ENCODE measurements around the gene SUV39H1. TPM values are rescaled to one million over a fixed set of nuclear protein-coding genes. Genes with fewer than 3 reads are reported as not detected.

Gene SUV39H1
- total and polyA plus RNA-seq, 2 of the 13 experiments (the other 11 are each of a cell fraction or from before 2014, with no cell fraction given) = 5.2 to 10.1 TPM

GRCh38 chrX:48741834-48742233 is 45.3 kb downstream of the SUV39H1 start:
- H3K9ac ChIP-seq (ENCODE audit: insufficient read depth, low read depth, low read length) = no peak overlapping the region
- no peak for TF ChIP-seq NBN (conservative IDR thresholded peaks at IDR 0.05)
- TF ChIP-seq ZNF766 (CRISPR knock-in tag; IDR thresholded peaks at IDR 0.05; ENCODE audit: borderline replicate concordance) = no peak
- no peak for TF ChIP-seq HDAC6 (IDR thresholded peaks at IDR 0.05; ENCODE audit: low read depth, low read length)
- TF ChIP-seq ZNF615 (CRISPR knock-in tag; IDR thresholded peaks at IDR 0.05; ENCODE audit: borderline replicate concordance) = no peak
- no peak for TF ChIP-seq RFX5 (IDR thresholded peaks at IDR 0.05; ENCODE audit: low read depth, low read length)
- TF ChIP-seq ZNF839 (CRISPR knock-in tag; IDR thresholded peaks at IDR 0.05; ENCODE audit: borderline replicate concordance) = no peak
- no peak for TF ChIP-seq ZNF343 (CRISPR knock-in tag; IDR thresholded peaks at IDR 0.05)
- no peak for TF ChIP-seq ZBTB10 (CRISPR knock-in tag; IDR thresholded peaks at IDR 0.05; ENCODE audit: borderline replicate concordance)
- TF ChIP-seq MYPOP (CRISPR knock-in tag; IDR thresholded peaks at IDR 0.05) = no peak
- no peak for TF ChIP-seq HDAC1 (CRISPR knock-in tag; IDR thresholded peaks at IDR 0.05)
- BruUV-seq (replicated peaks) = no TSS peak
- DNase-seq (ENCODE audit: low spot score) (no peak), FAIRE-seq (no peak), ATAC-seq (no peak)
- H3K4me1 ChIP-seq (ENCODE audit: insufficient read depth, low read length) = peaks cover 22% of the 10 kb centered on the region
- 97% methylated on average over 8 of the region's 8 CpGs for WGBS (ENCODE audit: low lambda C conversion rate)
- ChIA-PET CTCF (ENCODE audit: low intra/inter-chr PET ratio, low total read pairs) (no interaction called here), POLR2A (no interaction called here)
- H3K79me2 ChIP-seq (ENCODE audit: insufficient read depth, low read length) = no peaks in the 10 kb centered on the region
- H2AFZ ChIP-seq (ENCODE audit: low read length) = no peak overlapping the region
- H3K27ac ChIP-seq (ENCODE audit: extremely low read length, insufficient read depth, low read length) = no peak overlapping the region
- in situ Hi-C loops (cut with HindIII; ENCODE audit: extremely low pct_ligation_motif_present, low pct_unique_long_range_greater_than_20kb) (no loop called here), intact Hi-C loops (cut with micrococcal nuclease; ENCODE audit: unreplicated experiment) (no loop called here)
- no peaks in the 10 kb centered on the region for H3K9me3 ChIP-seq (ENCODE audit: low read length)
- no peaks in the 10 kb centered on the region for H3K36me3 ChIP-seq (replicated peaks in 1 of 2; ENCODE audit: control insufficient read depth in 1 of 2, insufficient read depth in 2 of 2, low read length in 2 of 2)
- H3K4me2 ChIP-seq (ENCODE audit: low read depth, low read length) = no peak overlapping the region
- H3K4me3 ChIP-seq (replicated peaks in 1 of 3; ENCODE audit: insufficient read depth in 1 of 3, low read depth in 2 of 3, low read length in 3 of 3) = no peak overlapping the region
- no peaks in the 10 kb centered on the region for H3K27me3 ChIP-seq (ENCODE audit: control insufficient read depth in 1 of 2, insufficient read depth in 2 of 2, low read length in 2 of 2)
- H4K20me1 ChIP-seq (ENCODE audit: insufficient read depth, low read length) = no peaks in the 10 kb centered on the region
